Right hindlimb (tissue), 1 donor: ENCODE measurements around the gene ACTRT2.

Experiments
- DNase-seq: peaks from one replicate; pipeline ENCODE4 v3.0.0-alpha.2; 2018

Gene ACTRT2

DNA sequence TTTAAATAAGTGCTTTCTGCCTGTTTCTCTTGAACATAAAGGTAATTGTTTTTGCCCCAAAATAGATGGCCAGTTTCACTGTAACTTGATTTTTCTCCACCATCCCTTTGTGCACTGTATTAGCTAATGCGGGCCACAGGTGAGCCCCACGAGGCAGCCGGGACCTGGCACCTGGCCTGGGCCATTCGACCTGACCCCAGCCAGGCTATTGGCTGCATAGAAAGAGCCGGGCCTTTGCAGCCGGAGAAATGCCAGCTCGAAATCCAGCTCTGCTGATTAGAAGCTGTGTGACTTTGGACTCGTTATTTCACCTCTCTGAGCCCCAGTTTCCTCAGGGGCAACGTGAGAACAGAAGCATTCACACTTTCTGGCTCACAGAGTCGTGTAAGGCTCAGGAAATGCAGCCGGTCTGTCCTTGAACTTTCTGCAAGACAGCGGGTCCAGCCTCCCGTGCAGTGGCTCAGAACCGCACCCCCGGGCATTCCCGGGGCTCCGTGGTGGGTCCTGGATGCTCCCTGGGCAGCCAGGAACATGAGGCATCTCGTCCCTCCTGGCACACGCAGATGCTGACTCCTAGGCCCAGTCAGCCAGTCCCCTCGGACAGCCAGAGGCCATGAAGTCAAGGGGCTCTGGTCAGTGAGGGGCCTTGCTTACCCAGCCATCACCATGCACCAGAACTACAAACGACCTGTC is 37.4 kb upstream of the ACTRT2 start:
- peak; percentile 19 for DNase-seq

GRCh38 chr1:2984399-2985061 is 36.7 kb upstream of the ACTRT2 start:
- DNase-seq = peak; percentile 16

- peak; percentile 92 for DNase-seq
Measured at GRCh38 chr1:2985067-2985561, 36.2 kb upstream of the ACTRT2 start.

GRCh38 chr1:2985694-2986548 is 35.3 kb upstream of the ACTRT2 start:
- no peak for DNase-seq

DNA sequence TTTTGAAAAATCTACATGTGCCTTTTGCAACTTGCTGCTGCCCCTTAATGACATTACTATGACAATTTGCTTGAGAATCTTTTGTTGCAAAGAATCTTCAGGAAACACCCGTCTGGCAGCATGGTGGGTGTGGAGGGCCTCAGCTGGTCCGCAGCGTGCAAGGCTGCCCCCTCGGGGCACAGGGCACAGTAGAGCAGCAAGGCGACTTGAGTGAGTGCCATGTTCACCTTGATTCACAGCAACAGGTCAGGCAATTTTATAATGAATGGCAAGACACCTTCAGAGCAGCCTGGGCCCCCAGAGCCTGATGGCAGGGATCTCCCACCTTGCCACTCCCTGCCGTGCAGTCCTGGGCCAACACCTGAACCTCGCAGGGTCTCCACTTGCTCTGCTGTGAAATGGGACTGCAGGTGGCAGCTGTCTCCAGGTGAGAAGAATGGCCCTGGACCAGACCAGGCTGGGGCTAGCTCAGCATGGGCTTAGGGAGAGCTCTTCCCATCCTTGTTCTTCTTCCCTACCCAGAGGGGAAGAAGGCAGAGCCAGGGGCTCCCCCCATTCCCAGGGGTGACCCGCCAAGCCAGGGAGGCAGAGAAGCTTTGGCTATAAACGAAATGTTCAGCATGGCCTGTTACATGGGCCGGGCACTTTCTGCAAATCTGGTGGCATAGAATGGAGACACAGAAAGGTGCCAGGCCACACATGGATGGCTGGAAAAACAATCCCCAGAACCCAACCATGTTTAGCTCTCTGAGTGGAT is 34.5 kb upstream of the ACTRT2 start:
- DNase-seq = no peak

GRCh38 chr1:2987773-2988172 is 33.5 kb upstream of the ACTRT2 start:
- no peak for DNase-seq

- no peak for DNase-seq
Measured at GRCh38 chr1:2988256-2988655, 33.0 kb upstream of the ACTRT2 start.

GRCh38 chr1:2989185-2989584 is 32.1 kb upstream of the ACTRT2 start:
- no peak for DNase-seq

- DNase-seq = no peak
Measured at GRCh38 chr1:2989976-2990375, 31.3 kb upstream of the ACTRT2 start.

DNA sequence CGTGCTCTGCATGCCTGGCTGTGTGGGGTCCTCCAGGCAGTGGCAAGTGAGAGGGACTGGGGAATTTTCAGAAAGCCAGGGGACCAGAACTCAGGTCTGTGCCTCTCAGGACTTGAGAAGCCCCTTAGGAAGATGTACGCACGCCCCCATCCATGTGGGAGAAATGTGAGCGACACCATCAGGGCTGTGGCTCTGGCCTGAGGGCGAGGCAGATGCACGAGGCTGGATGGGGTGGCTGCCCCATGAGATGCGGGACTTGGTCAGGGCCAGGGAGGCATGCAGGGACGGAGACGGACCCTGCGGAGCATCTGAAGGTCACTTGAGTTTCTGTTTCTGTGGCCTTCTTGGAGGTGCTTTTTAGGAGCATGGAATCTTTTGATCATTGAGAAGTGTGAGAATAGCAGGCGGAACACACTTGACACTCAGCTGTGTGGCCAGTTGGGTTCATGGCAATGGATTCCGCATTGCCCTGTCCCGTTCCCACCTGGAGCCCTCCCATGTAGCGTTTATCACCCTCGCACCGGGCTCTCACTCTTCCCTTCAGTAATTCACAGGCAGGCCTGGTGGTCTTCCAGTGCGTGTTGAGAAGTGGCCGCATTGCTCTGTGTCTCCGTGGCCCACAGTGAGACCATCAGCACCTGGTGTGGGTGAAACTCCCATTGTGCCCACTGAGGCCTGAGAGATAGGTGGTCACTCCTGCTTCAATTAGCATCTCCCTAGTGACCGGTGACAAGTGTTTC is 30.7 kb upstream of the ACTRT2 start:
- no peak for DNase-seq

GRCh38 chr1:2991753-2992495 is 29.3 kb upstream of the ACTRT2 start:
- DNase-seq = no peak

- no peak for DNase-seq
Measured at GRCh38 chr1:2998503-2999100, 22.7 kb upstream of the ACTRT2 start.

GRCh38 chr1:2999138-2999537 is 22.1 kb upstream of the ACTRT2 start:
- peak; percentile 4 for DNase-seq

DNA sequence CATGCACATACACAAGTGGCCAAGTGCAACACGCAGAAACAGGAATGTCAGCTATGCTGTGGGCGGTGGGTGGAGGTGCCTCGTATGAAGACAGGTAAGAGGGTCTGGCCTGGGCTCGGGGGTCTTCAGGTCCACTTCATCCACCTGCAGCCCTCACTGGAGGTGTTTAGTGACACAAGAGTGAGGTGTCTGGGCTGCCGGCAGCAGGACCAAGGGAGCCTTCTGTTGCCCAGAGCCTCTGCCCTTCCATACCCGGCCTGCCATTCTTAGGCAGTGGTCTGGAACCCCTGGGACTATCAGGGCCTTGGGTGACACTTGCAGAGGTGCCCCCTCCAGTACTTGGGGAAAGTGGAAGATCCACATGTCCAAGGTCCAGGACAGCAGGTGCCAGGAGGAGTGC is 21.7 kb upstream of the ACTRT2 start:
- DNase-seq = peak; percentile 6

GRCh38 chr1:3000214-3000613 is 21.1 kb upstream of the ACTRT2 start:
- DNase-seq = peak; percentile 19

DNA sequence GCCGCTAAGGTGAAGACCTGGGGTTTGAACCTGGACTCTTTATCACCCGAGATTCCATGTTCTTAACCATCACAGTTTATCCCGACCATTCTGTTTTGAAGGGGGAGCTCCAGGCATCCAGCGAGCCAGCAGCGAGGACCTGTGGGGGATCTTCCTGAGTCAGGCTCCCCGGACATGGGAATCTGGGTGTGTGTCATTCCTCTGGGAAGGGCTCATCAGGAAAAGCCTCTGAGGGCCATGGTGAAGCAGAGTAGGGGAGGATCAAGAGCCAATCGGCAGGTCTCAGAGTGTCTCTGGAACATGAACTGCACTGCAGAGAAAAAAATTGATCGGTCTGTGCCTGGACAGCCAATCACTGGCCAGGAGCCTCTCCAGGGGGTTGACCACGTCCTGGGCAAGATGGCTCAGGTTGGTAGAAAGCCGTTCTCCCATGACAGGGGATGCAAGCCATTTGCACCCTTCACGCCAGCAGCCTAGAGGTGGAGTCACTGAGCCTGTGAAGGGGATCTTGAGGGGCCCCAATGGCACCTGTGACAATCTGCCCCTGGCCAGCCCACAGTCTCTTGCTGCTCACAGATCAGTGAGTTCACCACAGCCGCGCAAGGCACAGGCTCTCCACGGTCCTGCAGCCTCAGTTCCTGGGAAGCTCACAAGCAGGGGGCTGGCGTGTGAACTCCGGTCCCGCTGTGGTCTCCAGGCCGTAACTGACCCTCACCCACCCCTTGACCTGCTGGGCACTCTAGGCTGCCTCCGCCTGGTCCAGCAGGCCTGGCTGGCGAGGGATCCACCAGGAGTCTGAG is 20.4 kb upstream of the ACTRT2 start:
- DNase-seq = peak; percentile 9

- DNase-seq = peak; percentile 12
Measured at GRCh38 chr1:3001471-3002348, 19.6 kb upstream of the ACTRT2 start.

- DNase-seq = peak; percentile 9
Measured at GRCh38 chr1:3002349-3003038, 18.8 kb upstream of the ACTRT2 start.
